ENCODE data around the gene TSC2.

DNA sequence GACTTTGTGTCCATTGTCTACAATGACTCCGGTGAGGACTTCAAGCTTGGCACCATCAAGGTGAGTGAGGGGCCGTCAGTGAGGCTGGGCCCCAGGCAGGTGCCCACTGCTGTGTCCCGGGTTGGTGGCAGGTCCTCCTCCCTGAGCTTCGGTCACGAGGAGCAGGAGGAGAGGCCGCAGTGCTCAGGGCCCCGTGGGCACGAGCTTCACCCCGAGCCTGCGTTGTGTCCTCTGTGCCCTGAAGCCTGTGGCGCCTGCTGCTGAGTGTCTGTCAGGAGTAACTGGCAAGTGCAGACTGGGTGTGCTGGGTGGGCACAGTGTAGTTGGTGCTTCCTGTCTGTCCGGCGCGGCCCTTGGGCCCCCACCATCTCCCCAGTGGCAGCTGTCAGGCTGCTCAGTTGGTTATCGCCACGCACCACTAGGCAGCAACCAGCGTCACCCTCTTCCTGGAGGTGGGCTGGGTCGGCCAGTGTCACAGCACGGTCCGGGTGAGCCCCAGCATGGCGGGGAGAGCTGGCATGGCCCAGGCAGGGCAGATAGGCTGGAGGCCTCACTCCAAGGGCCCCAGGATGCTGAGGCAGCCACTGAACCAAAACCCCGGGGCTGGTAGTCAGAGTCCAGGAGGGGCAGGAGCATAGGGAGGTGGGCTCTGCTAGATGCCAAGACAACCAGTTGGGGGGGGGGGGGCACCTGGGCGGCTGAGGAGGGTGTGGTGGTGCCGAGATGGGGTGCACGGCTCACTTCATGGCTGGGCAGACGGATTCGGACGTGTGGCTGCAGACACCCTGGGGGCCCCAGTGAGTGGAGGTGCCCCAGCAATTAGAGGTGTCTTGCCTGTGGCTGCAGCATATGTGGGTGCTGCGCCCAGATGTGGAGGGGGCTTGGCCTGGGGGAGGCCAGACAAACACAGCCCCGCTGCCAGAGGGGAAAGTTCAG lies 39.3 kb downstream of the TSC2 start:
- TF ChIP-seq ARID4B (CRISPR knock-in tag; IDR thresholded peaks at IDR 0.05) (no peak), EP300 (IDR thresholded peaks at IDR 0.05; ENCODE audit: low read length) (no peak), HDAC6 (IDR thresholded peaks at IDR 0.05; ENCODE audit: low read depth, low read length) (no peak), BRCA1 (IDR thresholded peaks at IDR 0.05) (no peak), BRCA1 (CRISPR knock-in tag; IDR thresholded peaks at IDR 0.05) (no peak), POLR2AphosphoS5 (IDR thresholded peaks at IDR 0.05; ENCODE audit: control insufficient read depth, insufficient read depth, low read depth, low read length) (no peak)

All from K562 (cell line).